Measurements from ENCODE around the gene PAX8.

The PAX8 gene

DNA sequence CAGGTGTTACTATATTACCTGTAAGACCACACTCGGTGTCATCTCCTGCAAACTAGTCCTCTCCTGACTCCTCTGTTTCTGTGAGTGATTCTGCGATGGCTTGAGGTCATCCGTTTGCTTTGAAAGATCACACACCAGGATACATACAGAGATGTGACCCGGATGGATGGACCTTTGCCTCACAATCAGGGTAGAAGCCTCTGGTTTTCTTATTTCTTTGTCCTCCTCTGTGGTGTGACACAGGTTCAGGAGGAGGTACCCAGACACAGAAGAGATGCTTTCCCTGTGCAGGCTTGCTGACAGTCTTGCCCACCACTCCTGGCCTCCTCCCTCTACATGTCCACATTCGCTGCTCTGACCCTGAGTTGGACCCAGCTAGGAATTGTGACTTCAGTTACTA lies 70.3 kb downstream of the PAX8 start:
- ATAC-seq: no peak
- TF ChIP-seq ZFP3 (CRISPR knock-in tag; IDR thresholded peaks at IDR 0.05): no peak
- TF ChIP-seq, protein P1, sequence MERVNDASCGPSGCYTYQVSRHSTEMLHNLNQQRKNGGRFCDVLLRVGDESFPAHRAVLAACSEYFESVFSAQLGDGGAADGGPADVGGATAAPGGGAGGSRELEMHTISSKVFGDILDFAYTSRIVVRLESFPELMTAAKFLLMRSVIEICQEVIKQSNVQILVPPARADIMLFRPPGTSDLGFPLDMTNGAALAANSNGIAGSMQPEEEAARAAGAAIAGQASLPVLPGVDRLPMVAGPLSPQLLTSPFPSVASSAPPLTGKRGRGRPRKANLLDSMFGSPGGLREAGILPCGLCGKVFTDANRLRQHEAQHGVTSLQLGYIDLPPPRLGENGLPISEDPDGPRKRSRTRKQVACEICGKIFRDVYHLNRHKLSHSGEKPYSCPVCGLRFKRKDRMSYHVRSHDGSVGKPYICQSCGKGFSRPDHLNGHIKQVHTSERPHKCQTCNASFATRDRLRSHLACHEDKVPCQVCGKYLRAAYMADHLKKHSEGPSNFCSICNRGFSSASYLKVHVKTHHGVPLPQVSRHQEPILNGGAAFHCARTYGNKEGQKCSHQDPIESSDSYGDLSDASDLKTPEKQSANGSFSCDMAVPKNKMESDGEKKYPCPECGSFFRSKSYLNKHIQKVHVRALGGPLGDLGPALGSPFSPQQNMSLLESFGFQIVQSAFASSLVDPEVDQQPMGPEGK (CRISPR knock-in tag; IDR thresholded peaks at IDR 0.05; ENCODE audit: borderline replicate concordance): no peak
- no peak for TF ChIP-seq ZFP30 (CRISPR knock-in tag; IDR thresholded peaks at IDR 0.05)
- TF ChIP-seq, protein P2, sequence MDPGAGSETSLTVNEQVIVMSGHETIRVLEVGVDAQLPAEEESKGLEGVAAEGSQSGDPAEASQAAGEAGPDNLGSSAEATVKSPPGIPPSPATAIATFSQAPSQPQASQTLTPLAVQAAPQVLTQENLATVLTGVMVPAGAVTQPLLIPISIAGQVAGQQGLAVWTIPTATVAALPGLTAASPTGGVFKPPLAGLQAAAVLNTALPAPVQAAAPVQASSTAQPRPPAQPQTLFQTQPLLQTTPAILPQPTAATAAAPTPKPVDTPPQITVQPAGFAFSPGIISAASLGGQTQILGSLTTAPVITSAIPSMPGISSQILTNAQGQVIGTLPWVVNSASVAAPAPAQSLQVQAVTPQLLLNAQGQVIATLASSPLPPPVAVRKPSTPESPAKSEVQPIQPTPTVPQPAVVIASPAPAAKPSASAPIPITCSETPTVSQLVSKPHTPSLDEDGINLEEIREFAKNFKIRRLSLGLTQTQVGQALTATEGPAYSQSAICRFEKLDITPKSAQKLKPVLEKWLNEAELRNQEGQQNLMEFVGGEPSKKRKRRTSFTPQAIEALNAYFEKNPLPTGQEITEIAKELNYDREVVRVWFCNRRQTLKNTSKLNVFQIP (CRISPR knock-in tag; IDR thresholded peaks at IDR 0.05; ENCODE audit: borderline replicate concordance, low read depth): no peak
- TF ChIP-seq BACH2 (CRISPR knock-in tag; IDR thresholded peaks at IDR 0.05; ENCODE audit: borderline replicate concordance): no peak
- no peak for TF ChIP-seq OSR1 (CRISPR knock-in tag; IDR thresholded peaks at IDR 0.05)
- TF ChIP-seq PPARA (CRISPR knock-in tag; IDR thresholded peaks at IDR 0.05; ENCODE audit: borderline replicate concordance): no peak
- no peak for TF ChIP-seq ISL1 (CRISPR knock-in tag; IDR thresholded peaks at IDR 0.05)
- TF ChIP-seq ESRRG (CRISPR knock-in tag; IDR thresholded peaks at IDR 0.05): no peak
- TF ChIP-seq, protein P3, sequence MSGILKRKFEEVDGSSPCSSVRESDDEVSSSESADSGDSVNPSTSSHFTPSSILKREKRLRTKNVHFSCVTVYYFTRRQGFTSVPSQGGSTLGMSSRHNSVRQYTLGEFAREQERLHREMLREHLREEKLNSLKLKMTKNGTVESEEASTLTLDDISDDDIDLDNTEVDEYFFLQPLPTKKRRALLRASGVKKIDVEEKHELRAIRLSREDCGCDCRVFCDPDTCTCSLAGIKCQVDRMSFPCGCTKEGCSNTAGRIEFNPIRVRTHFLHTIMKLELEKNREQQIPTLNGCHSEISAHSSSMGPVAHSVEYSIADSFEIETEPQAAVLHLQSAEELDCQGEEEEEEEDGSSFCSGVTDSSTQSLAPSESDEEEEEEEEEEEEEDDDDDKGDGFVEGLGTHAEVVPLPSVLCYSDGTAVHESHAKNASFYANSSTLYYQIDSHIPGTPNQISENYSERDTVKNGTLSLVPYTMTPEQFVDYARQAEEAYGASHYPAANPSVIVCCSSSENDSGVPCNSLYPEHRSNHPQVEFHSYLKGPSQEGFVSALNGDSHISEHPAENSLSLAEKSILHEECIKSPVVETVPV (CRISPR knock-in tag; IDR thresholded peaks at IDR 0.05): no peak
- TF ChIP-seq, protein P4, sequence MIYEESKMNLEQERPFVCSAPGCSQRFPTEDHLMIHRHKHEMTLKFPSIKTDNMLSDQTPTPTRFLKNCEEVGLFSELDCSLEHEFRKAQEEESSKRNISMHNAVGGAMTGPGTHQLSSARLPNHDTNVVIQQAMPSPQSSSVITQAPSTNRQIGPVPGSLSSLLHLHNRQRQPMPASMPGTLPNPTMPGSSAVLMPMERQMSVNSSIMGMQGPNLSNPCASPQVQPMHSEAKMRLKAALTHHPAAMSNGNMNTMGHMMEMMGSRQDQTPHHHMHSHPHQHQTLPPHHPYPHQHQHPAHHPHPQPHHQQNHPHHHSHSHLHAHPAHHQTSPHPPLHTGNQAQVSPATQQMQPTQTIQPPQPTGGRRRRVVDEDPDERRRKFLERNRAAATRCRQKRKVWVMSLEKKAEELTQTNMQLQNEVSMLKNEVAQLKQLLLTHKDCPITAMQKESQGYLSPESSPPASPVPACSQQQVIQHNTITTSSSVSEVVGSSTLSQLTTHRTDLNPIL (CRISPR knock-in tag; IDR thresholded peaks at IDR 0.05; ENCODE audit: low read depth): no peak
- no peak for TF ChIP-seq ZC3H10 (CRISPR knock-in tag; IDR thresholded peaks at IDR 0.05)
- TF ChIP-seq RARB (CRISPR knock-in tag; IDR thresholded peaks at IDR 0.05): no peak

DNA sequence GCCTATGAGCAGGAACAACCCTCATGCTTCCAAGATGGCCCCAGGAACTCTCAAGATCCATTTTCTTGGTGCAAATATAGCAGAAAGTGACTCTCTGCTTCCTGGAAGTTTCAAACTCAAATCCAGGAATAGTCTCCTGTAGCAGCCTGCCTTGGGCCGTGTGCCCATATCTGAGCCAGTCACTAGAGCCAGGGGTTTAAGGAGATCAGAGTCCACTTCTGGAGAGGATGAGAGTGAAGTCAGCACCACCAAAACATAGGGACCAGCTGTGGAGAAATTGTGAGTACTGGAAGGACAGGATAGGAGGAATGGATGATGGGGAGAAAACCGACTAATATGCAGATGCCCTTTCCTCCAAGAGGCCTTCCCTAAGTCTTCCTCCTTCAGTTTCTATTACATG lies 71.7 kb downstream of the PAX8 start:
- TF ChIP-seq ISL1 (CRISPR knock-in tag; IDR thresholded peaks at IDR 0.05) (no peak), ZNF565 (CRISPR knock-in tag; conservative IDR thresholded peaks at IDR 0.05; ENCODE audit: low read depth) (no peak), GLIS3 (CRISPR knock-in tag; IDR thresholded peaks at IDR 0.05) (no peak), OSR1 (CRISPR knock-in tag; IDR thresholded peaks at IDR 0.05) (no peak), PPARA (CRISPR knock-in tag; IDR thresholded peaks at IDR 0.05; ENCODE audit: borderline replicate concordance) (no peak), ZFP3 (CRISPR knock-in tag; IDR thresholded peaks at IDR 0.05) (no peak), ZC3H10 (CRISPR knock-in tag; IDR thresholded peaks at IDR 0.05) (no peak), CSDC2 (CRISPR knock-in tag; IDR thresholded peaks at IDR 0.05) (no peak), TOX (CRISPR knock-in tag; IDR thresholded peaks at IDR 0.05; ENCODE audit: borderline replicate concordance) (no peak), RARB (CRISPR knock-in tag; IDR thresholded peaks at IDR 0.05) (no peak), SNAI2 (CRISPR knock-in tag; IDR thresholded peaks at IDR 0.05) (no peak), ZNF8 (CRISPR knock-in tag; IDR thresholded peaks at IDR 0.05) (no peak)
- TF ChIP-seq, protein P3 (CRISPR knock-in tag; IDR thresholded peaks at IDR 0.05): no peak
- TF ChIP-seq, protein P4 (CRISPR knock-in tag; IDR thresholded peaks at IDR 0.05; ENCODE audit: low read depth): no peak
- no peak for ATAC-seq

DNA sequence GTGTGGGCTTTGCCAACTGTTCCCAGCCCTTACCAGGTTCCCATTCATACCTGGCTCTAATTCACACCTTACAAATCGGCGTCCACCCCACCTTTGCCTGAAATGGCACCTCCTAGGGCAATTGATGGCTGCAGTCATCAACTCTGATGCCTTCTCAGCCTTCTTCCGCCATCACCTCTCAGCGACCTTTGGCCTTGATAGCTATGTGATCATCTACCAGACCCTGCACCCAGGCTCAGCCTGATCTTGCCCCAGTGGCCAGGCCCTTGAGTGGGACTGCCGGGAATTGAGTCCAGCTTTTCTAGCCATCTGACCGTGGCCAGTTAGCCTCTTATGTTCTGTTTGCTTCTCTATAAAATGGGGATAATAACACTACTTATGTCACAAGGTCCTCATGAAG lies 72.5 kb downstream of the PAX8 start:
- TF ChIP-seq ISL1 (CRISPR knock-in tag; IDR thresholded peaks at IDR 0.05) (no peak), PPARA (CRISPR knock-in tag; IDR thresholded peaks at IDR 0.05; ENCODE audit: borderline replicate concordance) (no peak), OSR1 (CRISPR knock-in tag; IDR thresholded peaks at IDR 0.05) (no peak), ARNTL (CRISPR knock-in tag; IDR thresholded peaks at IDR 0.05; ENCODE audit: borderline replicate concordance, low read depth) (no peak), GLIS3 (CRISPR knock-in tag; IDR thresholded peaks at IDR 0.05) (no peak), RARB (CRISPR knock-in tag; IDR thresholded peaks at IDR 0.05) (no peak)
- TF ChIP-seq, protein P3 (CRISPR knock-in tag; IDR thresholded peaks at IDR 0.05): no peak
- TF ChIP-seq, protein P4 (CRISPR knock-in tag; IDR thresholded peaks at IDR 0.05; ENCODE audit: low read depth): no peak
- TF ChIP-seq, protein P5, sequence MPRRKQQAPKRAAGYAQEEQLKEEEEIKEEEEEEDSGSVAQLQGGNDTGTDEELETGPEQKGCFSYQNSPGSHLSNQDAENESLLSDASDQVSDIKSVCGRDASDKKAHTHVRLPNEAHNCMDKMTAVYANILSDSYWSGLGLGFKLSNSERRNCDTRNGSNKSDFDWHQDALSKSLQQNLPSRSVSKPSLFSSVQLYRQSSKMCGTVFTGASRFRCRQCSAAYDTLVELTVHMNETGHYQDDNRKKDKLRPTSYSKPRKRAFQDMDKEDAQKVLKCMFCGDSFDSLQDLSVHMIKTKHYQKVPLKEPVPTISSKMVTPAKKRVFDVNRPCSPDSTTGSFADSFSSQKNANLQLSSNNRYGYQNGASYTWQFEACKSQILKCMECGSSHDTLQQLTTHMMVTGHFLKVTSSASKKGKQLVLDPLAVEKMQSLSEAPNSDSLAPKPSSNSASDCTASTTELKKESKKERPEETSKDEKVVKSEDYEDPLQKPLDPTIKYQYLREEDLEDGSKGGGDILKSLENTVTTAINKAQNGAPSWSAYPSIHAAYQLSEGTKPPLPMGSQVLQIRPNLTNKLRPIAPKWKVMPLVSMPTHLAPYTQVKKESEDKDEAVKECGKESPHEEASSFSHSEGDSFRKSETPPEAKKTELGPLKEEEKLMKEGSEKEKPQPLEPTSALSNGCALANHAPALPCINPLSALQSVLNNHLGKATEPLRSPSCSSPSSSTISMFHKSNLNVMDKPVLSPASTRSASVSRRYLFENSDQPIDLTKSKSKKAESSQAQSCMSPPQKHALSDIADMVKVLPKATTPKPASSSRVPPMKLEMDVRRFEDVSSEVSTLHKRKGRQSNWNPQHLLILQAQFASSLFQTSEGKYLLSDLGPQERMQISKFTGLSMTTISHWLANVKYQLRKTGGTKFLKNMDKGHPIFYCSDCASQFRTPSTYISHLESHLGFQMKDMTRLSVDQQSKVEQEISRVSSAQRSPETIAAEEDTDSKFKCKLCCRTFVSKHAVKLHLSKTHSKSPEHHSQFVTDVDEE (CRISPR knock-in tag; IDR thresholded peaks at IDR 0.05): no peak
- no peak for ATAC-seq
